ENCODE results near the gene SRP9. TPM values are rescaled to one million over a fixed set of nuclear protein-coding genes. Genes with fewer than 3 reads are reported as not detected.
A peak's percentile ranks its signal among the peaks of the same experiment; 100 is the strongest.
"Not testable (repeated sequence)": the region's sequence is repeated elsewhere in the genome, so short reads cannot be mapped to it uniquely, and the experiment has no call there.

SRP9 gene
- total RNA-seq, 1 donor from 2014 or later: 221 TPM

- no peak for TF ChIP-seq CTCF (IDR thresholded peaks at IDR 0.05)
- no peak for DNase-seq (ENCODE audit: extremely low spot score, unreplicated experiment)
- Mint-ChIP-seq H3K27ac (ENCODE audit: unreplicated experiment) (no peak overlapping the region), H3K9me3 (ENCODE audit: unreplicated experiment) (no peaks in the 10 kb centered on the region), H3K4me1 (ENCODE audit: unreplicated experiment) (no peaks in the 10 kb centered on the region), H3K27me3 (ENCODE audit: unreplicated experiment) (no peaks in the 10 kb centered on the region), H3K4me3 (ENCODE audit: unreplicated experiment) (no peak overlapping the region), H3K36me3 (ENCODE audit: unreplicated experiment) (peaks cover 10% of the 10 kb centered on the region)
These were observed 49.5 kb downstream of the SRP9 start for GRCh38 chr1:225827076-225827475.

GRCh38 chr1:225828706-225829345 is 51.2 kb downstream of the SRP9 start:
- TF ChIP-seq CTCF (IDR thresholded peaks at IDR 0.05): no peak
- H3K27ac Mint-ChIP-seq (ENCODE audit: unreplicated experiment): no peak overlapping the region
- no peaks in the 10 kb centered on the region for H3K27me3 Mint-ChIP-seq (ENCODE audit: unreplicated experiment)
- no peaks in the 10 kb centered on the region for H3K9me3 Mint-ChIP-seq (ENCODE audit: unreplicated experiment)
- H3K4me3 Mint-ChIP-seq (ENCODE audit: unreplicated experiment): no peak overlapping the region
- H3K4me1 Mint-ChIP-seq (ENCODE audit: unreplicated experiment): no peaks in the 10 kb centered on the region
- no peak for DNase-seq (ENCODE audit: extremely low spot score, unreplicated experiment)
- peaks cover 11% of the 10 kb centered on the region for H3K36me3 Mint-ChIP-seq (ENCODE audit: unreplicated experiment)

- no peak for TF ChIP-seq CTCF (IDR thresholded peaks at IDR 0.05)
- no peak overlapping the region for H3K27ac Mint-ChIP-seq (ENCODE audit: unreplicated experiment)
- H3K36me3 Mint-ChIP-seq (ENCODE audit: unreplicated experiment): peaks cover 14% of the 10 kb centered on the region
- DNase-seq (ENCODE audit: extremely low spot score, unreplicated experiment): no peak
- H3K9me3 Mint-ChIP-seq (ENCODE audit: unreplicated experiment): no peaks in the 10 kb centered on the region
- peaks cover 13% of the 10 kb centered on the region for H3K4me1 Mint-ChIP-seq (ENCODE audit: unreplicated experiment)
- H3K4me3 Mint-ChIP-seq (ENCODE audit: unreplicated experiment): no peak overlapping the region
- H3K27me3 Mint-ChIP-seq (ENCODE audit: unreplicated experiment): no peaks in the 10 kb centered on the region
These were observed 53.2 kb downstream of the SRP9 start for GRCh38 chr1:225830841-225831240.

- Mint-ChIP-seq H3K9me3 (ENCODE audit: unreplicated experiment) (no peaks in the 10 kb centered on the region), H3K27ac (ENCODE audit: unreplicated experiment) (peak overlapping the region; percentile 57), H3K36me3 (ENCODE audit: unreplicated experiment) (peaks cover 12% of the 10 kb centered on the region), H3K4me1 (ENCODE audit: unreplicated experiment) (peaks cover 13% of the 10 kb centered on the region), H3K4me3 (ENCODE audit: unreplicated experiment) (no peak overlapping the region), H3K27me3 (ENCODE audit: unreplicated experiment) (no peaks in the 10 kb centered on the region)
- DNase-seq (ENCODE audit: extremely low spot score, unreplicated experiment): no peak
- no peak for TF ChIP-seq CTCF (IDR thresholded peaks at IDR 0.05)
These were observed 57.0 kb downstream of the SRP9 start for GRCh38 chr1:225834417-225835329.

GRCh38 chr1:225835856-225836255 is 58.2 kb downstream of the SRP9 start:
- Mint-ChIP-seq H3K36me3 (ENCODE audit: unreplicated experiment) (peaks cover 12% of the 10 kb centered on the region), H3K27ac (ENCODE audit: unreplicated experiment) (no peak overlapping the region), H3K9me3 (ENCODE audit: unreplicated experiment) (no peaks in the 10 kb centered on the region), H3K4me1 (ENCODE audit: unreplicated experiment) (peaks cover 13% of the 10 kb centered on the region), H3K4me3 (ENCODE audit: unreplicated experiment) (no peak overlapping the region), H3K27me3 (ENCODE audit: unreplicated experiment) (no peaks in the 10 kb centered on the region)
- DNase-seq (ENCODE audit: extremely low spot score, unreplicated experiment): no peak
- no peak for TF ChIP-seq CTCF (IDR thresholded peaks at IDR 0.05)

- Mint-ChIP-seq H3K4me1 (ENCODE audit: unreplicated experiment) (peaks cover 13% of the 10 kb centered on the region), H3K36me3 (ENCODE audit: unreplicated experiment) (peaks cover 12% of the 10 kb centered on the region)
- not testable (repeated sequence) for H3K27ac Mint-ChIP-seq (ENCODE audit: unreplicated experiment)
These were observed 58.7 kb downstream of the SRP9 start for GRCh38 chr1:225836296-225836695.

More at GRCh38 chr1:225836296-225836695, 58.7 kb downstream of the SRP9 start:
- not testable (repeated sequence) for H3K9me3 Mint-ChIP-seq (ENCODE audit: unreplicated experiment); H3K4me3 Mint-ChIP-seq (ENCODE audit: unreplicated experiment); H3K27me3 Mint-ChIP-seq (ENCODE audit: unreplicated experiment); DNase-seq (ENCODE audit: extremely low spot score, unreplicated experiment)

All from osteocyte (in vitro differentiated cells).